Stomach (tissue), 9 donors: Measurements from ENCODE around the gene MDH1. TPM values are rescaled to one million over a fixed set of nuclear protein-coding genes. Genes with fewer than 3 reads are reported as not detected.
"Not testable (repeated sequence)": the region's sequence is repeated elsewhere in the genome, so short reads cannot be mapped to it uniquely, and the experiment has no call there.

Experiments
- DNase-seq, 2 donors: peaks; one replicate each; pipeline versions ENCODE4 v3.0.0 to v3.0.0-alpha.2; 2013 to 2019
- H3K27ac ChIP-seq, 5 donors: fragments of 200-600 bp in 4 of 5; sonication (generic) in 4 of 5; one replicate each; pipeline ENCODE4 v1.5.1; 2013 to 2019; ENCODE audit warnings: mild to moderate bottlenecking in 1 of 5, moderate library complexity in 1 of 5
- H3K27me3 ChIP-seq, 3 donors: fragments of 200-600 bp; sonication (generic); one replicate each; pipeline ENCODE4 v1.5.1; 2017 to 2019; ENCODE audit warnings: mixed run types in 1 of 3
- H3K36me3 ChIP-seq, 4 donors: fragments of 200-600 bp; sonication (generic); 1 replicate in 3 of 4; 2 replicates in 1 of 4; pipeline ENCODE4 v1.5.1; 2016 to 2019
- H3K4me1 ChIP-seq, 4 donors: fragments of 200-600 bp; sonication (generic); one replicate each; pipeline ENCODE4 v1.5.1; 2016 to 2019
- H3K4me3 ChIP-seq, 4 donors: fragments of 200-600 bp; sonication (generic) in 3 of 4; one replicate each; pipeline ENCODE4 v1.5.1; 2016 to 2019; ENCODE audit warnings: mild to moderate bottlenecking in 1 of 4
- H3K9me3 ChIP-seq, 4 donors: fragments of 200-600 bp; sonication (generic); one replicate each; pipeline ENCODE4 v1.5.1; 2016 to 2019
- EP300 ChIP-seq: sonication (generic); formaldehyde crosslinking; IDR thresholded peaks from one replicate; pipeline ENCODE4 v1.6.1; 2017; ENCODE audit warnings: antibody characterized with exemption
- POLR2A ChIP-seq, 4 donors: fragments of 450-650 bp; IDR thresholded peaks; one replicate each; pipeline ENCODE4 v1.6.1; 2016; ENCODE audit warnings: antibody characterized with exemption in 4 of 4, control low read depth in 2 of 4, mild to moderate bottlenecking in 1 of 4, moderate library complexity in 1 of 4
- POLR2AphosphoS5 ChIP-seq, 3 donors: sonication (generic); formaldehyde crosslinking; IDR thresholded peaks; one replicate each; pipeline ENCODE4 v1.6.1; 2016; ENCODE audit warnings: antibody characterized with exemption in 3 of 3
- WGBS, 5 donors: extraction: QIAGEN DNeasy Blood & Tissue Kit in 3 of 5; methylation state at CpG; one replicate each; pipeline versions ENCODE4 v1.1.5 to v1.1.7; 2013 to 2018; 5-methylcytosine and 5-hydroxymethylcytosine counted together
- intact Hi-C: fragments of 100-400 bp; cut with DNase I; formaldehyde crosslinking; loops from one replicate; pipeline ENCODE4 v1.15.1; 2023; ENCODE audit warnings: low total_unique reads
- polyA plus RNA-seq, 3 donors: library from polyadenylated mRNA; stranded (reverse); fragments of 200-250 nt; gene quantifications; one replicate each; pipeline ENCODE4 v1.2.3, GENCODE V29; 2013
- total RNA-seq, 5 donors: library from RNA; depleted of rRNA; stranded (reverse); fragments of >200 nt; gene quantifications; one replicate each; pipeline versions ENCODE4 v1.1.0 to v1.2.3, GENCODE V29; 2014 to 2016
- TF ChIP-seq, protein P1 (sequence below), 7 experiments: fragments of 450-650 bp in 4 of 7; fragments of 200-600 bp in 3 of 7; sonication (generic) in 3 of 7; IDR thresholded peaks; one replicate each; pipeline ENCODE4 v1.5.1; 2016 to 2019; ENCODE audit warnings: antibody characterized with exemption in 7 of 7, control low read depth in 2 of 7, mild to moderate bottlenecking in 1 of 7
- donor health status: healthy with polysubstance abuse.
- donor health status: Bipolar disorder and iron deficiency.
- donor health status: healthy.

MDH1 gene
- total and polyA plus RNA-seq, 8 donors, result 34.2 to 326 (median 218) TPM

DNA sequence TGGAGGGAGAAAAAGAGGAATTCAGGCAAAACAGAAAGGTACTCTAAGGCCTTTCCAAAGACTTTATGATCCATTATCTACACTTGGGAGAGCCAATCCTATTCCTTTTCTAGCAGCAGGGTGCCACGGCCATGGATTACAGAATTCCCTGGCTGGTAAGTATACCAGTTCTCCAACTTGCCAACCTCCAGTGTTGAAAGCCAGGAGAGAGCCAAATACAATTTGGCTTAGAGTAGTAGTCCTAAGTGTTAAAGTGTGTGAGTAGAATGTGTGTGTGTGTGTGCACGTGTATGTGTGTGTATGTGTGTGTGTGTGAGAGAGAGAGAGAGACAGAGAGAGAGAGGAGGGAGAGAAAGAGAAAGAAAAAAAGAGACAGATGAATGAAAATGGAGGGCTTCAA lies 43.7 kb upstream of the MDH1 start:
- DNase-seq, result no peak
- no peak for TF ChIP-seq POLR2AphosphoS5 (IDR thresholded peaks at IDR 0.05)
- TF ChIP-seq EP300, result no peak
- TF ChIP-seq, protein P1, sequence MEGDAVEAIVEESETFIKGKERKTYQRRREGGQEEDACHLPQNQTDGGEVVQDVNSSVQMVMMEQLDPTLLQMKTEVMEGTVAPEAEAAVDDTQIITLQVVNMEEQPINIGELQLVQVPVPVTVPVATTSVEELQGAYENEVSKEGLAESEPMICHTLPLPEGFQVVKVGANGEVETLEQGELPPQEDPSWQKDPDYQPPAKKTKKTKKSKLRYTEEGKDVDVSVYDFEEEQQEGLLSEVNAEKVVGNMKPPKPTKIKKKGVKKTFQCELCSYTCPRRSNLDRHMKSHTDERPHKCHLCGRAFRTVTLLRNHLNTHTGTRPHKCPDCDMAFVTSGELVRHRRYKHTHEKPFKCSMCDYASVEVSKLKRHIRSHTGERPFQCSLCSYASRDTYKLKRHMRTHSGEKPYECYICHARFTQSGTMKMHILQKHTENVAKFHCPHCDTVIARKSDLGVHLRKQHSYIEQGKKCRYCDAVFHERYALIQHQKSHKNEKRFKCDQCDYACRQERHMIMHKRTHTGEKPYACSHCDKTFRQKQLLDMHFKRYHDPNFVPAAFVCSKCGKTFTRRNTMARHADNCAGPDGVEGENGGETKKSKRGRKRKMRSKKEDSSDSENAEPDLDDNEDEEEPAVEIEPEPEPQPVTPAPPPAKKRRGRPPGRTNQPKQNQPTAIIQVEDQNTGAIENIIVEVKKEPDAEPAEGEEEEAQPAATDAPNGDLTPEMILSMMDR (IDR thresholded peaks at IDR 0.05), result no peak
- TF ChIP-seq POLR2A (IDR thresholded peaks at IDR 0.05), result no peak
- Histone ChIP-seq H3K9me3 (no peaks in the 10 kb centered on the region), H3K4me3 (no peak overlapping the region), H3K4me1 (no peaks in the 10 kb centered on the region), H3K27me3 (no peaks in the 10 kb centered on the region), H3K27ac (no peak overlapping the region), H3K36me3 (no peaks in the 10 kb centered on the region)
- 43 to 77% (median 55%) methylated on average over 2 of the region's 2 CpGs for WGBS, 5 donors
- intact Hi-C loops, result no loop called here

DNA sequence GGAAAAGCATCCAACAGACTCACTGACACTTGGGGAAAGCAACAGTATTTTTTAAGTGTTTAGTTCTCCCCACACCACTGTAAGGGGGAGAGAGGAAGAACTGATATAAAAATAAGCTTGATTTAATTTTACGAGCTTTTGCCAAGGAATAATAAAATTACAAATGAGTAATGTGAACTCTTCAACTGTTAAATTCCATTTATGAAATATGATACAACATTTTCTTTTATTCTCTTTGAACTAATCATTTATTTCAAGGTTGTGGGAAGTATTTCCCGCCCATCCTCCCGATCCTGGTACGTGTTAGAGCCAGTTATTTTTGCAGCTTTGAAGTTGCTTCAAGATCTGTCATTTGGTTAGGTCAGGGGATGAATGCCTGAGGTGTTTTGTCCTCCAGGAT lies 35.7 kb upstream of the MDH1 start:
- Histone ChIP-seq H3K36me3 (peaks cover 0 to 10% (median 4%) of the 10 kb centered on the region in 4 donors), H3K4me3 (no peak overlapping the region), H3K4me1 (no peaks in the 10 kb centered on the region), H3K27ac (no peak overlapping the region), H3K27me3 (no peaks in the 10 kb centered on the region), H3K9me3 (peaks cover 0 to 13% (median 4%) of the 10 kb centered on the region in 4 donors)
- no peak for TF ChIP-seq POLR2A (IDR thresholded peaks at IDR 0.05)
- TF ChIP-seq POLR2AphosphoS5 (IDR thresholded peaks at IDR 0.05), result no peak
- TF ChIP-seq, protein P1 (IDR thresholded peaks at IDR 0.05), result no peak
- TF ChIP-seq EP300, result no peak
- 61 to 90% (median 76%) methylated on average over 4 of the region's 4 CpGs for whole genome bisulfite sequencing, 5 donors
- peak in 1 of 2 donors; percentile 36 for DNase-seq
- intact Hi-C loops, result no loop called here

DNA sequence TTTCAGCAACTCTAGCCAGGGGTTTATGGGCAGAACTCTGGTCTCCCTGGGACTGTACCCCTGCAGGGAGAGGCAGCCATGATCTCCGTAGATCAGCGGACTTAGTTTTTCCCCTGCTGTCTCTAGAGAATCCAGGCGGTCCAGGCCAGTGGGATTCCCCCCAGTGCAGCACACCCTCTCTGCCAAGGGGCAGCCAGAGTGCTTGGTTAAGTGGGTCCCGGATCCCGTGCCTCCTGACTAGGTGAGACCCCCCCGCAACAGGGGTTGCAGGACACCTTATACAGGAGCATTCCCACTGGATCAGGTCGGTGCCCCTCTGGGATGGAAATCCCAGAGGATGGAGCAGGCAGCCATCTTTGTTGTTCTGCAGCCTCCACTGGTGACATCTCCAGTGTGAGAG lies 33.5 kb upstream of the MDH1 start:
- Histone ChIP-seq H3K27me3 (no peaks in the 10 kb centered on the region), H3K4me3 (no peak overlapping the region), H3K9me3 (peaks cover 0 to 30% (median 15%) of the 10 kb centered on the region in 4 donors), H3K4me1 (no peaks in the 10 kb centered on the region), H3K27ac (no peak overlapping the region), H3K36me3 (peaks cover 0 to 10% (median 4%) of the 10 kb centered on the region in 4 donors)
- TF ChIP-seq POLR2A (IDR thresholded peaks at IDR 0.05) (no peak), EP300 (no peak), POLR2AphosphoS5 (IDR thresholded peaks at IDR 0.05) (no peak)
- TF ChIP-seq, protein P1 (IDR thresholded peaks at IDR 0.05), result no peak
- WGBS, 5 donors, result 95 to 99% (median 96%) methylated on average over 7 of the region's 7 CpGs
- intact Hi-C loops, result no loop called here
- no peak for DNase-seq

DNA sequence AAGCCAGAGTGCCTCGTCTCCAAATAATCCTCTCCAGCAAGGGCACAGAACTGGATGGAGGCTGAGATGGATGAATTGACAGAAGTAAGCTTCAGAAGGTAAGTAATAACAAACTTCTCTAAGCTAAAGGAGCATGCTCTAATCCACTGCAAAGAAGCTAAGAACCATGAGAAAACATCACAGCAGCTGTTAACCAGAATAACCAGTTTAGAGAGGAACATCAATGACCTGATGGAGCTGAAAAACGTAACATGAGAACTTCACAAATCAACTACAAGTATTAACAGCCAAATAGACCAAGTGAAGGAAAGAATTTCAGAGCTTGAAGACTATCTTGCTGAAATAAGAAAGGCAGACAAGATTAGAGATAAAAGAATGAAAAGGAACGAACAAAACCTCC lies 32.8 kb upstream of the MDH1 start:
- peaks cover 0 to 34% (median 17%) of the 10 kb centered on the region in 4 donors for H3K9me3 ChIP-seq
- 72 to 84% (median 76%) methylated on average over 3 of the region's 3 CpGs for WGBS, 5 donors

DNA sequence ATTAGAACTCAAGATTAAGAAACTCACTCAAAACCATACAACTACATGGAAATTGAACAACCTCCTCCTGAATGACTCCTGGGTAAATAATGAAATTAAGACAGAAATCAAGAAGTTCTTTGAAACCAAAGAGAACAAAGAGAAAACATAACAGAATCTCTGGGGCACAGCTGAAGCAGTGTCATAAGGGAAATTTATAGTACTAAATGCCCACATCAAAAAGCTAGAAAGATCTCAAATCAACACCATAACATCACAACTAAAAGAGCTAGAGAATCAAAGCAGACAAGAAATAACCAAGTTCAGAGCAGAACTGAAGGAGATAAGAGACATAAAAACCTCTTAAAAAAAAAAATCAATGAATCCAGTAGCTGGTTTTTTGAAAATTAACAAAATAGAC lies 30.9 kb upstream of the MDH1 start:
- H3K27ac ChIP-seq, H3K4me1 ChIP-seq, H3K36me3 ChIP-seq, H3K4me3 ChIP-seq, intact Hi-C loops, DNase-seq, H3K27me3 ChIP-seq: not testable (repeated sequence)
- peaks cover 0 to 45% (median 17%) of the 10 kb centered on the region in 4 donors for H3K9me3 ChIP-seq

More for the DNA sequence above, 32.8 kb upstream of the MDH1 start:
- Histone ChIP-seq H3K4me1 (no peaks in the 10 kb centered on the region), H3K4me3 (no peak overlapping the region), H3K27me3 (no peaks in the 10 kb centered on the region), H3K27ac (no peak overlapping the region), H3K36me3 (peaks cover 0 to 10% (median 4%) of the 10 kb centered on the region in 4 donors)
- no peak for DNase-seq
- intact Hi-C loops, result no loop called here
- TF ChIP-seq EP300 (no peak), POLR2A (IDR thresholded peaks at IDR 0.05) (no peak), POLR2AphosphoS5 (IDR thresholded peaks at IDR 0.05) (no peak)

DNA sequence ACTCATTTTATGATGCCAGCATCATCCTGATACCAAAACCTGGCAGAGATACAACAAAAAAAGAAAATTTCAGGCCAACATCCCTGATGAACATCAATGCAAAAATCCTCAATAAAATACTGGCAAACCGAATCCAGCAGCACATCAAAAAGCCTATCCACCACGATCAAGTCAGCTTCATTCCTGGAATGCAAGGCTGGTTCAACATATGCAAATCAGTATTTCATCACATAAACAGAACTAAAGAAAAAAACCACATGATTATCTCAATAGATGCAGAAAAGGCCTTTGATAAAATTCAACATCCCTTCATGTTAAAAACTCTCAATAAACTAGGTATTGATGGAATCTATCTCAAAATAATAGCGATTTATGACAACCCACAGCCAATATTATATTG lies 29.8 kb upstream of the MDH1 start:
- peaks cover 0 to 14% (median 4%) of the 10 kb centered on the region in 4 donors for H3K36me3 ChIP-seq
- peaks cover 0 to 45% (median 17%) of the 10 kb centered on the region in 4 donors for H3K9me3 ChIP-seq
- H3K4me1 ChIP-seq, H3K27ac ChIP-seq, intact Hi-C loops, H3K4me3 ChIP-seq, DNase-seq, H3K27me3 ChIP-seq: not testable (repeated sequence)
- 57 to 85% (median 62%) methylated on average over 3 of the region's 3 CpGs for WGBS, 5 donors
